Ectodermal cell (in vitro differentiated cells): ENCODE data around the gene EPS8L1.
"Not testable (repeated sequence)": the region's sequence is repeated elsewhere in the genome, so short reads cannot be mapped to it uniquely, and the experiment has no call there.

Experiments used
- H3K27ac ChIP-seq: 2 replicates; pipeline ENCODE4 v1.7.0; 2013; ENCODE audit warnings: mild to moderate bottlenecking, low read depth, low read length; ENCODE audit not compliant: insufficient read depth, poor library complexity, severe bottlenecking
- H3K27me3 ChIP-seq: 2 replicates; pipeline ENCODE4 v1.7.0; 2013; ENCODE audit warnings: mild to moderate bottlenecking, low read length; ENCODE audit not compliant: insufficient read depth, control insufficient read depth, poor library complexity, severe bottlenecking
- H3K36me3 ChIP-seq: one replicate; pipeline ENCODE4 v1.7.0; 2013; ENCODE audit warnings: low read length; ENCODE audit not compliant: control insufficient read depth, insufficient read depth
- H3K4me1 ChIP-seq: one replicate; pipeline ENCODE4 v1.7.0; 2013; ENCODE audit warnings: low read length; ENCODE audit not compliant: control insufficient read depth, insufficient read depth
- H3K4me3 ChIP-seq: 2 replicates; pipeline ENCODE4 v1.7.0; 2013; ENCODE audit warnings: low read depth, low read length, control low read depth; ENCODE audit not compliant: insufficient read depth
- H3K9me3 ChIP-seq: 2 replicates; pipeline ENCODE4 v1.7.0; 2013; ENCODE audit warnings: mild to moderate bottlenecking, low read length, moderate library complexity; ENCODE audit not compliant: control insufficient read depth
- WGBS, 2 experiments: methylation state at CpG; one replicate each; pipeline ENCODE4 v1.1.7; 2013; ENCODE audit warnings: missing lambda C conversion rate in 2 of 2; 5-methylcytosine and 5-hydroxymethylcytosine counted together

EPS8L1 gene

DNA sequence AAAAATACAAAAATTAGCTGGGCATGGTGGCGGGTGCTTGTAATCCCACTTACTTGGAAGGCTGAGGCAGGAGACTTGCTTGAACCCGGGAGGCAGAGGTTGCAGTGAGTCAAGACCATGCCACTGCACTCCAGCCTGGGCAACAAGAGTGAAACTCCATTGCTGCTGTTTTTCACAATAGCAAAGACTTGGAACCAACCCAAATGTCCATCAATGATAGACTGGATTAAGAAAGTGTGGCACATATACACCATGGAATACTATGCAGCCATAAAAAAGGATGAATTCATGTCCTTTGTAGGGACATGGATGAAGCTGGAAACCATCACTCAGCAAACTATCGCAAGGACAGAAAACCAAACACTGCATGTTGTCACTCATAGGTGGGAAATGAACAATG, 31.6 kb downstream of the EPS8L1 start:
- H3K36me3 ChIP-seq, H3K27me3 ChIP-seq, H3K4me3 ChIP-seq, H3K27ac ChIP-seq, H3K4me1 ChIP-seq, H3K9me3 ChIP-seq: not testable (repeated sequence)
- WGBS, 2 experiments, result 95 to 96% methylated on average over 2 to 3 of the region's 3 CpGs

DNA sequence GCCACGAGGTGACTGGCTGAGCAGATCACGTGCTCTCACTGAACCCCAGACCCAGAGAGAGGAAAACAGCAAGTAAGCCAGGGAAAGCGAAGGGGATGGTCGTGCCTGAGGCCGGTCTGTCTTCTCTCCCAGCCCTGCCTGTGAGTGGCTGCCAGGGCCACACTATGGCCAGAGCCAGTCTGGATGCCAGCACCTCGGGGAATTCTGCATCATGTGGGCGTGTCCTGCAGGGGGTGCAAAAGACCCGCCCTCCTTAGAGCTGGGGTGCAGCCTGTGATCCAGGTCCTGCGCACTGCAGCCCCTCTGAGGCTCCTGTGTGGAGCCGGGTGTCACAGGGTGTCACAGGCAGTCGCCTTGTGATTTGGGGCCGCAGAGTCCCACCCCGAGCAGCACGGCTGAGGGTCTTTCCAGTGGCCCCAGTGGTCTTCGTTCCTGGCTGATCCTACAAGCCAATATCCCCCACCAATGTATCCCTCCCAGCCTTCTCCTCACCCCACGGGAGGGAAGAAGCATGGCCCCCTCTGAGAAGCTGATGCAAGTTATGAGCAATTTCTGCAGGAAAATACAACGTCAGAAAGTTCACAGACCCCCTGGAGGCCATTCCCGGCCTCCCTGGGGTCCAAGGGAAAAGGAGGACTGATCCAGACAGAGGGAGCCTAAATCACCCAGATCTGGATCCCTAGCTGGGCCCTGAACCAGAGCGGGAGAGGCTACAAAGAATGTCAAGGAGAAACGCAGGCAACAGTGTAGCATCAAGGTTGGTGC, 34.0 kb downstream of the EPS8L1 start:
- WGBS, 2 experiments, result 89 to 92% methylated on average over 20 of the region's 20 CpGs
- Histone ChIP-seq H3K4me3 (no peak overlapping the region), H3K27ac (no peak overlapping the region), H3K4me1 (peaks cover 14% of the 10 kb centered on the region), H3K27me3 (no peaks in the 10 kb centered on the region), H3K36me3 (no peaks in the 10 kb centered on the region), H3K9me3 (no peaks in the 10 kb centered on the region)

DNA sequence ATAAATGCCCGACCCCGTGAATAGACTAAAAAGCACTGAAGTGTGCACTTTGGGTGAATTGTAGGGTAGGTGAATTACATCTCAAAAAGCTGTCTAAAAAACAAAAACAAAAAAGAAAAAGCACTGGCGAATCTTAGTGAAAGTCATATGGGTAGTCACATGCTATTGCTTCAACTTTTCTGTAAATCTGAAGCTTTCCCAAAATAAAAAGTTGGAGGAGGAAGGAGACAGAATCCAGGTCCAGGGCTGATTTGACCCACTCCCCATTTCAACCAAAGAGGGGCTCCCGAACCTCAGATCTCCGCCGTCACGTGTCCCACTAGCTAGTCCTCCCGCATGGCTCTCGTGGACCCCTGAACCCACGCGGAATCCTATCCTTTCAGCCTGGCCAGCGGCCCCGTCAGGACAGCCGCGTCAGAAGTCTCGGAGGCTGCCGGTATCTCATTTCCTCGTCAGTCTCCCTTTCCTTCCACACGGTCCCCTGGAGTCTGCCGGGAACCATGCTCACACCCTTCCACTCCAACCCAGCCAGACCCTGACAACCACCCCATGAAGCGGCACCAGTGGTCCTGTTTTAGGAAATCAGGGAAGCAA, 35.7 kb downstream of the EPS8L1 start:
- 92 to 95% methylated on average over 21 of the region's 21 CpGs for WGBS, 2 experiments
- Histone ChIP-seq H3K4me3 (no peak overlapping the region), H3K27me3 (no peaks in the 10 kb centered on the region), H3K27ac (no peak overlapping the region), H3K4me1 (peaks cover 23% of the 10 kb centered on the region), H3K9me3 (no peaks in the 10 kb centered on the region), H3K36me3 (no peaks in the 10 kb centered on the region)

DNA sequence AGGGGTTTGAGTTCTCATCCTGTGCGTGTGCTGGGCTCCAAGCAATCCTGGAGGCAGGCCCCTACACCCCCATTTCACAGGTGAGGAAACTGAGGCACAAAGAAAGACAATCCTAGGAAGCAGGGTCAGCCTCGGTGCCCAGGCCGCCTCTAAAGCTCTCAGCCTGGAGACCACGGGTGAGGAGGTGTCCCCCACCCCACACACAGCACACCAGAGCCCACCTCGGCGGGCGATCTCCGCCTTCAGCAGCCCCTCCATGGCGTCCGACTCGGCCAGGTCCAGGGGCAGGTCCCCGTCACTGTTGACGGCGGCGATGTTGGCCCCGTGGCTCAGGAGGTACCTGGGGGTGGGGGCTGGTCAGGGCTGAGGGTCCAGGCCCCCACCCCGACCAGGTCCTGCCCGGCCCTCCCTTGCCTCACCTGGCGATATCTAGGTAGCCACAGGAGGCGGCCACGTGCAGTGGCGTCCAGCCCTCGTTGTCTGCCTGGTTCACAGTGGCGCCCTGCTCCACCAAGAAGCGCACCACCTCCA, 36.6 kb downstream of the EPS8L1 start:
- H3K9me3 ChIP-seq, result no peaks in the 10 kb centered on the region
- H3K36me3 ChIP-seq, result no peaks in the 10 kb centered on the region
- H3K27me3 ChIP-seq, result no peaks in the 10 kb centered on the region
- 96 to 97% methylated on average over 25 of the region's 25 CpGs for WGBS, 2 experiments
- peaks cover 23% of the 10 kb centered on the region for H3K4me1 ChIP-seq
- H3K4me3 ChIP-seq, result no peak overlapping the region
- H3K27ac ChIP-seq, result no peak overlapping the region

DNA sequence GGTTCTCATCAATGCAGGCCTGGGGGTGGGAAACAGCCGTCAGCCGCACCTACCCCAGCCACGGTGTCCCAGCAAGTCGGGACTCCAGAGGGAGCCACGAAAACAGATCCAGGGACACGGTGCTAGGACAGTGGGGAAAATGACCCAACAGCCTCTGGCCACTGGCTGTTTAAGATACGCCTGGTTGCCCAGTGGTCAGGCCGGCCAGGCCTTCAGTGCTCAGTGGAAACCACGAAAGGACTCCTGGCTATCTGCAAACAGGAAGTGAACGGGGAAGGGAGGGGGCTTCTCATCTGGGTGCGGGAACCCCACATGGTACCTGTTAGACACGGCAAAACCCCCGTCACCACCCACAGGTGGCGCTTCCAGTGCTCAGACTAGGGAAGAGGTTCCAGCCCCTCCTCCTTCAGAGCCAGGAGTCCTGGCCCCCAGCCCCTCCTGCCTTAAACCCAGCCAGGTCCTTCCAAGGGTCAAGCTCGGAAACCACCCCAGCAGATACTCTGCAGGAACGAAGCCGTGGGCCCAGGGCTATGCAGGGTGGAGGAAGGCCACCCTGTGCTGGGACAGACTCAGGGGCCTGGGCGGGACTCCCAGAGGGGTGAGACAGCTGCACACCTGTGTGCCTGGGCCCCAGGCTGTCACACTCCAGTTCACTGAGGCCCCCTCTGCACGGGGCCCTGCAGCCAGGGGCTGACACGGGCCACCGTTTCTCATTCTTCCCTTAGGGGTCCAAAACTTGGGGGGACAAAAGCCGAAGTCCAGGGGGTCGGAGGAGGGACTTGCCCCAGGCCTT, 37.3 kb downstream of the EPS8L1 start:
- Histone ChIP-seq H3K27me3 (no peaks in the 10 kb centered on the region), H3K27ac (peak overlapping the region; percentile 91), H3K9me3 (no peaks in the 10 kb centered on the region), H3K36me3 (no peaks in the 10 kb centered on the region), H3K4me3 (no peak overlapping the region), H3K4me1 (peaks cover 23% of the 10 kb centered on the region)
- WGBS, 2 experiments, result 88 to 90% methylated on average over 23 of the region's 23 CpGs

DNA sequence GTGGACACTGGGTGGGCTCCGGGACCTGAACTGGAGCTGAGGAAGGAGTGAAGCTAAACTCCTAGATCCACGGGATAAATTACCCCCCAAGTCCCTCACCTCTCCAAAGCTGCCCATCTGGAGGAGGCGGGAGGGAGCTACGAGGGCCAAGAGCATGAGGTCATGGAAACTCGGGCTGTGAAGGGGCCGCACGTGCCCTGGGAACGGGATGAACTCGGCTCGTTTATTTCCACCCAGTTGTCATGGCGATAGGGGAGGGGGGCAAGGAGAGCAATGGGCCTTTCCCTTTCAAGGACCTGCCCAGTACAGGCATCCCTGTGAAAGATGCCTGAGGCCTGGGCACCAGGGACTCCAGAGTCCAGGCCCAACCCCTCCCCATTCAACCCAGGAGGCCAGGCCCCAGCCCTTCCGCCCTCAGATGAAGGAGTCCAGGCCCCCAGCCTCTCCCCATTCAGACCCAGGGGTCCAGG, 37.9 kb downstream of the EPS8L1 start:
- no peaks in the 10 kb centered on the region for H3K27me3 ChIP-seq
- H3K9me3 ChIP-seq, result no peaks in the 10 kb centered on the region
- H3K4me3 ChIP-seq, result no peak overlapping the region
- H3K36me3 ChIP-seq, result no peaks in the 10 kb centered on the region
- peaks cover 24% of the 10 kb centered on the region for H3K4me1 ChIP-seq
- 43 to 48% methylated on average over 12 of the region's 12 CpGs for WGBS, 2 experiments
- H3K27ac ChIP-seq, result peak overlapping the region; percentile 91

DNA sequence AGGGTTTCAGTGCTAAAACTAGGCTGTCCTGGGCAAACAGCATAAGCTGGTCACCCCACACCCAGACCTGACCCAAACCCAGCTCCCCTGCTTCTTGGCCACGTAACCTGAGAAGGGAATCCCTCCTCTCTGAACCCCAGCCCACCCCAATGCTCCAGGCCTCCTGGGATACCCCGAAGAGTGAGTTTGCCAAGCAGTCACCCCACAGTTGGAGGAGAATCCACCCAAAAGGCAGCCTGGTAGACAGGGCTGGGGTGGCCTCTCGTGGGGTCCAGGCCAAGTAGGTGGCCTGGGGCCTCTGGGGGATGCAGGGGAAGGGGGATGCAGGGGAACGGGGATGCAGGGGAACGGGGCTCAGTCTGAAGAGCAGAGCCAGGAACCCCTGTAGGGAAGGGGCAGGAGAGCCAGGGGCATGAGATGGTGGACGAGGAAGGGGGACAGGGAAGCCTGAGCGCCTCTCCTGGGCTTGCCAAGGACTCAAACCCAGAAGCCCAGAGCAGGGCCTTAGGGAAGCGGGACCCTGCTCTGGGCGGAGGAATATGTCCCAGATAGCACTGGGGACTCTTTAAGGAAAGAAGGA, 39.0 kb downstream of the EPS8L1 start:
- H3K9me3 ChIP-seq, result no peaks in the 10 kb centered on the region
- no peak overlapping the region for H3K4me3 ChIP-seq
- no peaks in the 10 kb centered on the region for H3K36me3 ChIP-seq
- no peak overlapping the region for H3K27ac ChIP-seq
- 89 to 90% methylated on average over 9 of the region's 9 CpGs for WGBS, 2 experiments
- H3K4me1 ChIP-seq, result peaks cover 29% of the 10 kb centered on the region
- no peaks in the 10 kb centered on the region for H3K27me3 ChIP-seq

DNA sequence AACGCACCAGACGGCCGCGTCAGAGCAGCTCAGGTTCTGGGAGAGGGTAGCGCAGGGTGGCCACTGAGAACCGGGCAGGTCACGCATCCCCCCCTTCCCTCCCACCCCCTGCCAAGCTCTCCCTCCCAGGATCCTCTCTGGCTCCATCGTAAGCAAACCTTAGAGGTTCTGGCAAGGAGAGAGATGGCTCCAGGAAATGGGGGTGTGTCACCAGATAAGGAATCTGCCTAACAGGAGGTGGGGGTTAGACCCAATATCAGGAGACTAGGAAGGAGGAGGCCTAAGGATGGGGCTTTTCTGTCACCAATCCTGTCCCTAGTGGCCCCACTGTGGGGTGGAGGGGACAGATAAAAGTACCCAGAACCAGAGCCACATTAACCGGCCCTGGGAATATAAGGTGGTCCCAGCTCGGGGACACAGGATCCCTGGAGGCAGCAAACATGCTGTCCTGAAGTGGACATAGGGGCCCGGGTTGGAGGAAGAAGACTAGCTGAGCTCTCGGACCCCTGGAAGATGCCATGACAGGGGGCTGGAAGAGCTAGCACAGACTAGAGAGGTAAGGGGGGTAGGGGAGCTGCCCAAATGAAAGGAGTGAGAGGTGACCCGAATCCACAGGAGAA, 39.9 kb downstream of the EPS8L1 start:
- Histone ChIP-seq H3K27ac (no peak overlapping the region), H3K9me3 (no peaks in the 10 kb centered on the region), H3K36me3 (no peaks in the 10 kb centered on the region), H3K4me1 (peaks cover 29% of the 10 kb centered on the region), H3K27me3 (no peaks in the 10 kb centered on the region), H3K4me3 (peak overlapping the region; percentile 51)
- 80 to 81% methylated on average over 13 of the region's 13 CpGs for WGBS, 2 experiments

DNA sequence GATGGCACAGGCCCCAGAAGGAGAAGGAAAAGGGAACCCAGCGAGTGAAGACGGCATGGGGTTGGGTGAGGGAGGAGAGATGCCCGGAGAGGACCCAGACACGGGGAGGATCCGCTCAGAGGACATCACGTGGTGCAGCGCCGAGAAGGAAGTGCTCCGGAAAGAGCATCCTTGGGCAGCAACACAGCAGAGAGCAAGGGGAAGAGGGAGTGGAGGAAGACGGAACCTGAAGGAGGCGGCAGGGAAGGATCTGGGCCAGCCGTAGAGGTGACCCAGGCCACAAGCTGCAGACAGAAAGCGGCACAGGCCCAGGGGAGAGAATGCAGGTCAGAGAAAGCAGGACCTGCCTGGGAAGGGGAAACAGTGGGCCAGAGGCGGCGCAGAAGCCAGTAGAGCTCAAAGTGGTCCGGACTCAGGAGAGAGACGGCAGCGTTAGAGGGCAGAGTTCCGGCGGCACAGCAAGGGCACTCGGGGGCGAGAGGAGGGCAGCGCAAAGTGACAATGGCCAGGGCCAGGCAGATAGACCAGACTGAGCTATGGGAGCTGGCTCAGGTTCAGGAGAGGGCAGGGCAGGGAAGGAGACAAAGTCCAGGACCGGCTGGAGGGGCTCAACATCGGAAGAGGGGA, 40.7 kb downstream of the EPS8L1 start:
- Histone ChIP-seq H3K9me3 (no peaks in the 10 kb centered on the region), H3K36me3 (no peaks in the 10 kb centered on the region), H3K27me3 (no peaks in the 10 kb centered on the region), H3K4me3 (peak overlapping the region; percentile 51), H3K4me1 (peaks cover 29% of the 10 kb centered on the region), H3K27ac (no peak overlapping the region)
- WGBS, 2 experiments, result 5 to 6% methylated on average over 25 of the region's 25 CpGs
